IPS-15b (cell line): ENCODE results near the gene FBRSL1.
"Not testable (repeated sequence)": the region's sequence is repeated elsewhere in the genome, so short reads cannot be mapped to it uniquely, and the experiment has no call there.

Experiments
- H3K27me3 ChIP-seq: one replicate; pipeline ENCODE4 v1.6.1; 2013; ENCODE audit warnings: low read length; ENCODE audit not compliant: control insufficient read depth, insufficient read depth
- H3K36me3 ChIP-seq: one replicate; pipeline ENCODE4 v1.6.1; 2013; ENCODE audit warnings: low read length; ENCODE audit not compliant: control insufficient read depth, insufficient read depth
- H3K4me1 ChIP-seq: one replicate; pipeline ENCODE4 v1.6.1; 2013; ENCODE audit warnings: mild to moderate bottlenecking, low read length; ENCODE audit not compliant: control insufficient read depth, insufficient read depth
- H3K4me3 ChIP-seq: one replicate; pipeline ENCODE4 v1.5.1; 2013; ENCODE audit warnings: low read depth, low read length
- H3K9ac ChIP-seq: one replicate; pipeline ENCODE4 v1.6.1; 2013; ENCODE audit warnings: low read depth, mild to moderate bottlenecking, low read length
- H3K9me3 ChIP-seq: one replicate; pipeline ENCODE4 v1.6.1; 2013; ENCODE audit warnings: mild to moderate bottlenecking, low read length; ENCODE audit not compliant: control insufficient read depth, insufficient read depth

Gene FBRSL1

GRCh38 chr12:132530447-132530846 lies 40.5 kb downstream of the FBRSL1 start:
- H3K9me3 ChIP-seq, result peaks cover 39% of the 10 kb centered on the region
- H3K27me3 ChIP-seq, result peaks cover 12% of the 10 kb centered on the region
- H3K4me3 ChIP-seq, result no peak overlapping the region
- H3K9ac ChIP-seq, result no peak overlapping the region
- no peaks in the 10 kb centered on the region for H3K4me1 ChIP-seq
- H3K36me3 ChIP-seq, result peaks cover 11% of the 10 kb centered on the region

GRCh38 chr12:132530851-132531250 lies 40.9 kb downstream of the FBRSL1 start:
- Histone ChIP-seq H3K9me3 (peaks cover 43% of the 10 kb centered on the region), H3K36me3 (peaks cover 11% of the 10 kb centered on the region), H3K4me1 (no peaks in the 10 kb centered on the region), H3K27me3 (peaks cover 14% of the 10 kb centered on the region), H3K9ac (no peak overlapping the region), H3K4me3 (no peak overlapping the region)

GRCh38 chr12:132532711-132533583 lies 43.0 kb downstream of the FBRSL1 start:
- H3K9me3 ChIP-seq, result peaks cover 52% of the 10 kb centered on the region
- peaks cover 11% of the 10 kb centered on the region for H3K36me3 ChIP-seq
- not testable (repeated sequence) for H3K9ac ChIP-seq, H3K4me3 ChIP-seq, H3K4me1 ChIP-seq
- peaks cover 29% of the 10 kb centered on the region for H3K27me3 ChIP-seq

- peaks cover 11% of the 10 kb centered on the region for H3K36me3 ChIP-seq
- no peaks in the 10 kb centered on the region for H3K4me1 ChIP-seq
- H3K9me3 ChIP-seq, result peaks cover 52% of the 10 kb centered on the region
- peaks cover 33% of the 10 kb centered on the region for H3K27me3 ChIP-seq
- no peak overlapping the region for H3K4me3 ChIP-seq
- H3K9ac ChIP-seq, result no peak overlapping the region
These were observed 43.6 kb downstream of the FBRSL1 start for GRCh38 chr12:132533584-132533958.

- H3K4me3 ChIP-seq, result no peak overlapping the region
- H3K9me3 ChIP-seq, result peaks cover 52% of the 10 kb centered on the region
- no peak overlapping the region for H3K9ac ChIP-seq
- H3K4me1 ChIP-seq, result no peaks in the 10 kb centered on the region
- H3K36me3 ChIP-seq, result peaks cover 11% of the 10 kb centered on the region
- H3K27me3 ChIP-seq, result peaks cover 36% of the 10 kb centered on the region
These were observed 44.1 kb downstream of the FBRSL1 start for GRCh38 chr12:132534076-132534475.

GRCh38 chr12:132535019-132535418 lies 45.1 kb downstream of the FBRSL1 start:
- Histone ChIP-seq H3K9ac (no peak overlapping the region), H3K4me3 (no peak overlapping the region), H3K9me3 (peaks cover 52% of the 10 kb centered on the region), H3K27me3 (peaks cover 36% of the 10 kb centered on the region), H3K36me3 (peaks cover 11% of the 10 kb centered on the region), H3K4me1 (no peaks in the 10 kb centered on the region)

GRCh38 chr12:132536102-132536876 lies 46.3 kb downstream of the FBRSL1 start:
- peaks cover 44% of the 10 kb centered on the region for H3K27me3 ChIP-seq
- peaks cover 11% of the 10 kb centered on the region for H3K36me3 ChIP-seq
- no peak overlapping the region for H3K9ac ChIP-seq
- H3K9me3 ChIP-seq, result peaks cover 50% of the 10 kb centered on the region
- H3K4me1 ChIP-seq, result no peaks in the 10 kb centered on the region
- no peak overlapping the region for H3K4me3 ChIP-seq

GRCh38 chr12:132537049-132537448 lies 47.1 kb downstream of the FBRSL1 start:
- Histone ChIP-seq H3K27me3 (peaks cover 49% of the 10 kb centered on the region), H3K36me3 (peaks cover 7% of the 10 kb centered on the region), H3K9me3 (peaks cover 42% of the 10 kb centered on the region), H3K9ac (no peak overlapping the region), H3K4me1 (no peaks in the 10 kb centered on the region), H3K4me3 (no peak overlapping the region)

GRCh38 chr12:132537836-132538662 lies 48.1 kb downstream of the FBRSL1 start:
- Histone ChIP-seq H3K36me3 (peaks cover 5% of the 10 kb centered on the region), H3K9ac (no peak overlapping the region), H3K4me3 (no peak overlapping the region), H3K27me3 (peaks cover 59% of the 10 kb centered on the region), H3K9me3 (peaks cover 35% of the 10 kb centered on the region), H3K4me1 (no peaks in the 10 kb centered on the region)

- Histone ChIP-seq H3K36me3 (peaks cover 5% of the 10 kb centered on the region), H3K4me1 (no peaks in the 10 kb centered on the region), H3K9ac (no peak overlapping the region), H3K27me3 (peaks cover 65% of the 10 kb centered on the region), H3K9me3 (peaks cover 30% of the 10 kb centered on the region), H3K4me3 (no peak overlapping the region)
These were observed 48.7 kb downstream of the FBRSL1 start for GRCh38 chr12:132538663-132538990.

GRCh38 chr12:132539016-132539773 lies 49.2 kb downstream of the FBRSL1 start:
- H3K9ac ChIP-seq, result no peak overlapping the region
- H3K27me3 ChIP-seq, result peaks cover 71% of the 10 kb centered on the region
- H3K36me3 ChIP-seq, result peaks cover 2% of the 10 kb centered on the region
- peaks cover 25% of the 10 kb centered on the region for H3K9me3 ChIP-seq
- no peak overlapping the region for H3K4me3 ChIP-seq
- no peaks in the 10 kb centered on the region for H3K4me1 ChIP-seq
